Caco-2 (cell line): ENCODE results near the gene UMOD. TPM values are rescaled to one million over a fixed set of nuclear protein-coding genes. Genes with fewer than 3 reads are reported as not detected.
A peak's percentile ranks its signal among the peaks of the same experiment; 100 is the strongest.

Experiments used
- BruUV-seq: library from RNA; stranded (reverse); fragments of 400-500 nt; replicated peaks from 2 replicates; lab custom pipeline; 2021; lab: Mats Ljungman, UMichigan
- CTCF ChIA-PET: fragments of 300-600 bp; sonication (Branson Sonifier 250); formaldehyde crosslinking; loops from one replicate; lab custom pipeline; 2022; ENCODE audit warnings: antibody characterized with exemption; lab: Charles Lee
- POLR2A ChIA-PET: fragments of 300-600 bp; sonication (Branson Sonifier 250); formaldehyde crosslinking; loops from one replicate; lab custom pipeline; 2022; ENCODE audit warnings: antibody characterized with exemption; lab: Charles Lee
- DNase-seq, 2 experiments: peaks; one replicate each; pipeline versions ENCODE4 v3.0.0 to v3.0.0-alpha.2; 2020 to 2022
- H3K27me3 ChIP-seq: replicated peaks from 2 replicates; pipeline ENCODE4 v1.6.0; 2011; ENCODE audit warnings: low read length; ENCODE audit not compliant: control insufficient read depth, insufficient read depth
- H3K36me3 ChIP-seq: 2 replicates; pipeline ENCODE4 v1.5.1; 2011; ENCODE audit warnings: low read length; ENCODE audit not compliant: control insufficient read depth, insufficient read depth
- H3K4me1 ChIP-seq: fragments of 250-450 bp; sonication (Bioruptor Pico); 2 replicates; pipeline ENCODE4 v1.5.1; 2020; ENCODE audit warnings: mild to moderate bottlenecking
- H3K4me3 ChIP-seq: 2 replicates; pipeline ENCODE4 v1.5.1; 2011; ENCODE audit warnings: low read depth, mild to moderate bottlenecking, control low read depth, low read length
- H3K9me3 ChIP-seq: fragments of 250-450 bp; sonication (Bioruptor Pico); 2 replicates; pipeline ENCODE4 v1.5.1; 2020; ENCODE audit warnings: mild to moderate bottlenecking, moderate library complexity
- H3K27ac Mint-ChIP-seq: one replicate; pipeline ENCODE4 v1.8.0; 2022; ENCODE audit warnings: mixed read lengths; ENCODE audit not compliant: unreplicated experiment
- H3K27me3 Mint-ChIP-seq: one replicate; pipeline ENCODE4 v1.8.0; 2022; ENCODE audit warnings: mixed read lengths; ENCODE audit not compliant: insufficient read depth, unreplicated experiment
- H3K36me3 Mint-ChIP-seq: one replicate; pipeline ENCODE4 v1.8.0; 2022; ENCODE audit warnings: mild to moderate bottlenecking, mixed read lengths; ENCODE audit not compliant: insufficient read depth, unreplicated experiment
- H3K4me1 Mint-ChIP-seq: one replicate; pipeline ENCODE4 v1.8.0; 2022; ENCODE audit warnings: low read depth, mixed read lengths; ENCODE audit not compliant: unreplicated experiment
- H3K4me3 Mint-ChIP-seq: one replicate; pipeline ENCODE4 v1.8.0; 2022; ENCODE audit warnings: mild to moderate bottlenecking, moderate library complexity, mixed read lengths; ENCODE audit not compliant: unreplicated experiment
- H3K9me3 Mint-ChIP-seq: one replicate; pipeline ENCODE4 v1.8.0; 2022; ENCODE audit warnings: mixed read lengths; ENCODE audit not compliant: unreplicated experiment
- CTCF ChIP-seq, 2 experiments: fragments of 200-600 bp in 1 of 2; IDR thresholded peaks; 1 replicate in 1 of 2; 2 replicates in 1 of 2; pipeline versions ENCODE4 v1.5.1 to v1.8.0; 2011 to 2022; ENCODE audit warnings: antibody characterized with exemption in 1 of 2, control low read depth in 1 of 2, inconsistent platforms in 1 of 2, low read depth in 1 of 2, low read length in 1 of 2, mild to moderate bottlenecking in 1 of 2, moderate library complexity in 1 of 2; ENCODE audit not compliant: insufficient read depth in 1 of 2, severe bottlenecking in 1 of 2, unreplicated experiment in 1 of 2
- intact Hi-C: fragments of 100-400 bp; cut with micrococcal nuclease; formaldehyde crosslinking; loops from one replicate; pipeline ENCODE4 v1.10.0; 2022; ENCODE audit not compliant: unreplicated experiment
- total RNA-seq: library from RNA; stranded (reverse); gene quantifications from 2 replicates; pipeline ENCODE4 v1.2.3, GENCODE V29; 2022

Gene UMOD
- total RNA-seq, 1 experiment from 2014 or later = not detected

GRCh38 chr16:20301840-20302239, 50.7 kb downstream of the UMOD start:
- no peaks in the 10 kb centered on the region for H3K27me3 ChIP-seq
- peaks cover 28% of the 10 kb centered on the region for H3K27me3 Mint-ChIP-seq
- intact Hi-C loops = loop anchor here (2.0 kb wide), 1 partner anchor 403 kb away; no protein-coding TSS in a partner anchor
- H3K36me3 Mint-ChIP-seq = no peaks in the 10 kb centered on the region
- ChIA-PET POLR2A (no interaction called here), CTCF (interaction anchor here (0.6 to 4.0 kb wide), 2 partner anchors 21 to 394 kb away, joined by 3 to 77 read pairs; no protein-coding TSS in a partner anchor)
- no peaks in the 10 kb centered on the region for H3K36me3 ChIP-seq
- TF ChIP-seq CTCF (IDR thresholded peaks at IDR 0.05; ENCODE audit: insufficient read depth in 1 of 2, low read depth in 1 of 2, low read length in 1 of 2, severe bottlenecking in 1 of 2, unreplicated experiment in 1 of 2) = no peak
- H3K9me3 ChIP-seq = no peaks in the 10 kb centered on the region
- DNase-seq = peak in 1 of 2 experiments; percentile 2
- no peak overlapping the region for H3K4me3 Mint-ChIP-seq
- H3K4me3 ChIP-seq = no peak overlapping the region
- no TSS peak for BruUV-seq
- H3K9me3 Mint-ChIP-seq = no peaks in the 10 kb centered on the region
- H3K27ac Mint-ChIP-seq = no peak overlapping the region
- no peaks in the 10 kb centered on the region for H3K4me1 Mint-ChIP-seq
- no peaks in the 10 kb centered on the region for H3K4me1 ChIP-seq

GRCh38 chr16:20300312-20301097, 52.0 kb downstream of the UMOD start:
- H3K27me3 Mint-ChIP-seq = peaks cover 21% of the 10 kb centered on the region
- Histone ChIP-seq H3K4me3 (no peak overlapping the region), H3K4me1 (no peaks in the 10 kb centered on the region), H3K27me3 (no peaks in the 10 kb centered on the region), H3K9me3 (no peaks in the 10 kb centered on the region), H3K36me3 (no peaks in the 10 kb centered on the region)
- POLR2A ChIA-PET = no interaction called here
- DNase-seq = peak; percentile 45 to 61
- H3K36me3 Mint-ChIP-seq = no peaks in the 10 kb centered on the region
- intact Hi-C loops = loop anchor here (1.0 to 2.0 kb wide), 3 partner anchors 85 to 402 kb away; no protein-coding TSS in a partner anchor
- H3K9me3 Mint-ChIP-seq = no peaks in the 10 kb centered on the region
- H3K4me1 Mint-ChIP-seq = no peaks in the 10 kb centered on the region
- CTCF ChIA-PET = interaction anchor here (0.5 to 4.0 kb wide), 12 partner anchors 8 to 717 kb away, joined by 3 to 77 read pairs (median 4); no protein-coding TSS in a partner anchor
- H3K4me3 Mint-ChIP-seq = no peak overlapping the region
- no peak overlapping the region for H3K27ac Mint-ChIP-seq
- BruUV-seq = no TSS peak
- TF ChIP-seq CTCF (IDR thresholded peaks at IDR 0.05; ENCODE audit: insufficient read depth in 1 of 2, low read depth in 1 of 2, low read length in 1 of 2, severe bottlenecking in 1 of 2, unreplicated experiment in 1 of 2) = peak; percentile 70 to 79

- no peaks in the 10 kb centered on the region for H3K4me1 ChIP-seq
- no peak overlapping the region for H3K4me3 Mint-ChIP-seq
- H3K27me3 Mint-ChIP-seq = peaks cover 19% of the 10 kb centered on the region
- no TSS peak for BruUV-seq
- CTCF ChIA-PET = interaction anchor here (4.0 kb wide), 1 partner anchor 391 kb away, joined by 77 read pairs; no protein-coding TSS in a partner anchor
- POLR2A ChIA-PET = no interaction called here
- no peaks in the 10 kb centered on the region for H3K36me3 ChIP-seq
- H3K36me3 Mint-ChIP-seq = no peaks in the 10 kb centered on the region
- no peak for TF ChIP-seq CTCF (IDR thresholded peaks at IDR 0.05; ENCODE audit: insufficient read depth in 1 of 2, low read depth in 1 of 2, low read length in 1 of 2, severe bottlenecking in 1 of 2, unreplicated experiment in 1 of 2)
- no peaks in the 10 kb centered on the region for H3K4me1 Mint-ChIP-seq
- H3K9me3 Mint-ChIP-seq = no peaks in the 10 kb centered on the region
- no peak overlapping the region for H3K4me3 ChIP-seq
- no peaks in the 10 kb centered on the region for H3K9me3 ChIP-seq
- no peak overlapping the region for H3K27ac Mint-ChIP-seq
- intact Hi-C loops = no loop called here
- no peaks in the 10 kb centered on the region; the same call in 1 of the 2 replicates for H3K27me3 ChIP-seq
- DNase-seq = no peak
Observed at GRCh38 chr16:20298452-20298851, 54.1 kb downstream of the UMOD start.
